HG02884 (cell line): ENCODE data around the gene POFUT2.

Source experiments
- ATAC-seq: cut with Tn5 transposase; IDR thresholded peaks from one replicate; pipeline ENCODE4 v1.9.1; 2021; ENCODE audit warnings: mild to moderate bottlenecking, moderate library complexity; ENCODE audit not compliant: unreplicated experiment

The POFUT2 gene

DNA sequence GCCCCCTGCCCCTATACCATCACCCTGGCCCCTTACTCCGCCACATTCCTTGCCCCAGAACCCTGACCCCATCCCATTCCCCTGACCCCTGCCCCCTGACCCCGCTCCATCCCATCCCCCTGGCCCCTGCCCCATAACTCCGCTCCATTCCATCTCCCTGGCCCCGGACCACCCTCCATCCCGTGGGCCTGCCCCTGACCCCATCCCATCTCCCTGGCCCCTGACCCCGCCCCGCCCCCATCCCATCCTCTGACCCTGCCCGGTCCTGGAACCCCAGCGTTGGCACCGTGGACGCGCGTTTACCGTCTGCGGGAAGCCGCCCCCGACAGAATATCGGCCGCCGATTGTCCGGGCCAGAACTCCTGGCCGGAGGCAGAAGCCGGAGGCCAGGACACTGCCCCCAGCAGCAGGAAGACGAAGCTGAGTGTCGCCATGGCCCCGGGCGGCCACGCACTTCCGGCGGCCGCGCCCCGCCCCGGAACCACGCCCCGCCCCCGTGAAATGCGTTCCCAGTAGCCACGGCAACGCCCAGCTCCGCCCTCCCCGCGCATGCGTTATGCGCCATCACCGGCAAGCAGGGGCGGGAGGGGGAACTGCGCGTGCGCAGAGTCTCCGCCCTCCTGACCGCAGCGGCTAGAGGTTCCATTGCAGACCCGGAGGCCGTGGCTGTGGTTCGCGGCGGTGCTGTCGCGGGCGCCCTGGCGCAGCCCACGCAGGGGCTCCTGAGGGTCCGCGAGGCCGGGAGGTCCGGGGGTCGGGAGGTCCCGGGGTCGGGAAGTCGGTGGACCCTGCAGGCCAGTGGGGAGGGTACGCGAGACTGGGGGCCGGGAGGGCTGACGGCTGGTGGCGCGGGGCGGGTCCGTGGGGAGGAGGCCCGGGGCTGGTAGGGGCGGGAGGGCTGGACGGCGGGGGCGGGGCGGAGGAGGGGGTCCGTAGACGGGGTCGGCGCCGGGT lies at the start of gene POFUT2:
POFUT2 (minus strand) TSS at position 458 of the 954 bp plus-strand sequence; CDS start at position 434, 24 bp downstream.
- ATAC-seq = peak; percentile 73

GRCh38 chr21:45336870-45337269 lies 49.2 kb upstream of the POFUT2 start:
- ATAC-seq = no peak

DNA sequence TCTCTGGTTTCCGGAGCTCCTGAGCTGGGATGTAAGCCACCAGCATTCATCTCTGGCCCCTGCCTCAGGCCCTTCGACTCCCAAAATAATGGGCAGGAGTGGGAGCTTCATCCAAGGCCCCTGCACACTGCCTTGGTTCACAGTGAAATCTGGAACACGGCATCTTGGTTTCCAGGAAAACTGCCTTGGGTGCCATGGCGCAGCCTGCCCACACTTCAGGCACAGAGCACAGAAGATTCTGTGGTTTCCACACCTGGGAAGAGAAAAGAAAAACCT lies 48.8 kb upstream of the POFUT2 start:
- ATAC-seq = no peak

GRCh38 chr21:45335761-45336534 lies 48.3 kb upstream of the POFUT2 start:
- no peak for ATAC-seq

- no peak for ATAC-seq
Observed at GRCh38 chr21:45335151-45335760, 47.6 kb upstream of the POFUT2 start.

GRCh38 chr21:45334591-45335081 lies 46.9 kb upstream of the POFUT2 start:
- ATAC-seq = no peak

DNA sequence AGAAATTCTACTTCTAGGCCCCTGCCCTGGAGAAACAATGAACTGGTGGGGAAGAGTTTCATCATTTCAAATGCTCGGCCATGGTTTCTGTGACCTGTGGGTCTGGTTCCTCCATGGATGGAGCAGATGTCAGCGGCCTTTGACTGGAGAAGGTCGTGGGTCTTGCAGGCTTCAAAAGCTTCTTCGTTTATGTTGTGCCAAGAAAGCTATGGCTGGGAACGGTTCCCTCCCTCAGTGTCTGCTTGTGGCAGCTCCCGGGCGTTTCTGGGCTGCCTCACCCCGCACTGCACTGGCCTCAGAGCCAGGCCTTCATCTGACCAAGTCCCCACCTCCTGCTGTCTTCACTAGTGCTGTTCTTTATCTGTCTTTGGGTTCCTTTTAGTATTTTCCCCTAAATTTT lies 46.4 kb upstream of the POFUT2 start:
- no peak for ATAC-seq

DNA sequence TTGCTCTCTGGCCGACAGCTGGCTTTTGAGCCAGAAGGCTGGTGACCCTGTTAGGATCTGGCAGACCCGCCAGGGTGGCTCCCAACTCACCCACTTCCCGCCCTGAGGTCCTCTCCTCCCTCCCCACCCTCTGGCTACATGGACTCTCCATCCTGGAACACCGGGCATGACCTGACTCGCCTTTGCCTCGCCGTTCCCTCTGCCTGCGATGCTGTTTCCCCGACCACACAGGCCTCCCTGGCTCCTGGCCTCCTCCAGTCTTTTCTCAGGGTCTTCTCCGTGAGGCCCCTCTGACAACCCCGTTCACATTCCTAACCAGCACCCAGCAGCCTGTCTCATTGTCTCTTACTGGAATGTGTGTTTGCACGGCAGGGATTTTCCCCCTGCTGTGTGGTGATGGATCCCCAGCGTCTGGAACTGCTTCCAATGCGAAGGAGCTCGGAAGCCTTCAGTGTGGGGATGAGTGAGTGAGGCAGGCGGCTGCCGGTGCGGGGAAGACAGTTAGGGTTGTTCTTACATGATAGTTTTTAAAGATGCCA lies 46.0 kb upstream of the POFUT2 start:
- ATAC-seq = no peak

- no peak for ATAC-seq
Observed at GRCh38 chr21:45332981-45333582, 45.4 kb upstream of the POFUT2 start.

GRCh38 chr21:45332415-45332814 lies 44.7 kb upstream of the POFUT2 start:
- ATAC-seq = no peak

GRCh38 chr21:45331531-45332147 lies 43.9 kb upstream of the POFUT2 start:
- ATAC-seq = no peak

- ATAC-seq = no peak
Observed at GRCh38 chr21:45330851-45331261, 43.2 kb upstream of the POFUT2 start.

DNA sequence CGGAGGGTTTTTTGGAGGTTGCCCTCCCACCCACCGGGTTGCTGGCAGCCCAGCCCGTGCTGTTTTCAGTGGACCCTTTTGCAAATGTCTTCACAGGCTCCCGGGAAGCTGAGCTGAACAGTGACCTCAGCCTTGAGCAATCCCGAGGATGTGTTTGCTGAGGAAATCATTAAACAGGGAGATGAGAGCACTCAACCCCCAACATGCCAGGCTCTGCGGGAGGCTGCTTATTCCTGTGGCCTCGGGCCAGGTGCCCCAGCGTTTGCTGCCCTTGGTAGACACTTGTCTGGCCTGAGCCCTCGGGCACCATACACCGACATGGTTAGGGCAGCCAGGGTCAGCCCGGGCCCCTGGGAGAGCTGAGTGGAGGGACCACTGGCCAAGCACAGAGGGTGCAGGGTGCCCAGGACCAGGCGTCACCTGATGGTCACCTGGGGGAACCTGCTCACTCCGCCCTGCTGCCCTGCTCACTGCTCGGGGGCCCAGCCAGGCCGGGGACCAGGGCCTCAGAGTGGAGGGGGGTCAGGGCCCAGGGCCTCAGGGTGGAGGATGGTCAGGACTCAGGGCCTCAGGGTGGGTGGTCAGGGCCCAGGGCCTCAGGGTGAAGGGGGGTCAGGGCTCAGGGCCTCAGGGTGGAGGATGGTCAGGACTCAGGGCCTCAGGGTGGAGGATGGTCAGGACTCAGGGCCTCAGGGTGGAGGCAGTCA lies 42.5 kb upstream of the POFUT2 start:
- no peak for ATAC-seq

DNA sequence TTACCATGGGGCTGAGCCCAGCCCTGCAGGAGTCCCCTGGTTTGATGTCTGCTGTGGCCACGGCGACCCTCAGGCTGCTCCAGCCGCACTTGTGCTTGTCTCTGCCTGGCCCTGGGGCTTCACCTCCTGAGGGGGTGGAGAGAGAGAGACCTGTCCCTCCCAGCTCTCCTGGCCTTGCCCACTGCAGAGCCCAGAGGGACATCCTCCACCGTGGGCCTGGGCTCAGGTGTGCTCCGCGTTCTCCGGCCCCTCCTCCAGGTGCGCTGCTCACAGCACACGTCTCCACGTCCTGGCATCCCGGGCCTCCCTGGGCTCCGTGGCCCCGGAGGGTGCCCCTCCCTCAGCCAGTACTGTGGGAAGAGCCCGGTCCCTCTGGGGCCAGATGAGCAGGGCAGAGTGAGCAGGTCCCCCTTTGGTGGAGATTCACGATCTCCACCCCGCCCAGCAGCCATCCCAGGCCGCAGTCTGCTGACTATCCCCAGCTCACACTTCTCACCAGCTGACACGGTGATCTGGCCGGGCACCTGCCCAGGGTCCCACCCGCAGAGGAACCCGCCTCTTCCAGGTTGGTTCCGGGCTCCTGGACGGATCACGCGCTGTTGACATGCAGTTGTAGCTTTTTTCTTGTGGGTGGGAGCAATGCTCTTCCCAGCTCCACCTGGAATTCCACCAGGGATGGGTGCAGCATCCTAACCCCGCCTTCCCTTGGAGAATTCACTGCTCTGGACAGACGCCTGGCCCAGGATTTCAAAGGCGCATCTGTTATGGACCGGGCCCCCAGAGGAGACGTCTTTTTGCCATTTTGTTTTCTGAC lies 41.8 kb upstream of the POFUT2 start:
- no peak for ATAC-seq

DNA sequence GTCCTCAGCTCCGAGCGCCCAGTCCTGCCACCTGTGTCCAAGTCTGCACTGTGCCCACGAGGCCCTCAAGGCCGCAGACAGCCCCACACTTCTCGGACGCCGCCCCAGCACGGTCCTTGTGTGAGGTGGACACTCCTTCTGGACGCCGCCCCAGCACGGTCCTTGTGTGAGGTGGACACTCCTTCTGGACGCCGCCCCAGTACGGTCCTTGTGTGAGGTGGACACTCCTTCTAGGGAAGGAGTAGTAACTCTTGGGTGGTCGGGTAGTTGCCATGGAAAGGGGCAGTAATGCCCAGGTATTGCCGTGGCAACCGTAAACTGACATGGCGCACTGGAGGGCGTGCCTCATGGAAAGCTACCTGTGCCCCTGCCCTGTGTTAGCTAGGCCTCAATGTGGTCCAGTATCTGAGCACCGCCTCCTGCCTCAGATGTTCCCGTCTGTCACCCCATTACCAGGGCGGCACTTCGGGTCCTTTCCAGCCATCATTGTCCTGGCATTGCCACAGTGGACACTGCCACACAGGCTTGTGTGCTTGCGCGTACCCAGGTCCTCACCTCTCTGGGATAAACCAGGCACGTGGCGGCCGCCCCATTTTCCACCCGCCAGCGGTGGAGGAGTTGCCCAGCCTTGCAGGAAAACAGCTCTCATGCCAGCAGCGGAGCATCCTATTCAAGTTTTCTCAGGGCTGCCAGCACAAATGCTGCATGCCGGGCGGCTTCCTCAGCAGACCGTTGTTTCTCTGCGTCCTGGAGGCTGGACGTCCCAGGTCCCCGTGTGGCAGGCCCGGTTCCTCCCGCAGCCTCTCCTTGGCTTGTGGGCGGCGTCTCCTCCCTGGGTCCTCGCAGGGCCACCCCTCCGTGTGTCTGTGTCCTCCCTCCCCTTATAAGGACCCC lies 40.8 kb upstream of the POFUT2 start:
- no peak for ATAC-seq

DNA sequence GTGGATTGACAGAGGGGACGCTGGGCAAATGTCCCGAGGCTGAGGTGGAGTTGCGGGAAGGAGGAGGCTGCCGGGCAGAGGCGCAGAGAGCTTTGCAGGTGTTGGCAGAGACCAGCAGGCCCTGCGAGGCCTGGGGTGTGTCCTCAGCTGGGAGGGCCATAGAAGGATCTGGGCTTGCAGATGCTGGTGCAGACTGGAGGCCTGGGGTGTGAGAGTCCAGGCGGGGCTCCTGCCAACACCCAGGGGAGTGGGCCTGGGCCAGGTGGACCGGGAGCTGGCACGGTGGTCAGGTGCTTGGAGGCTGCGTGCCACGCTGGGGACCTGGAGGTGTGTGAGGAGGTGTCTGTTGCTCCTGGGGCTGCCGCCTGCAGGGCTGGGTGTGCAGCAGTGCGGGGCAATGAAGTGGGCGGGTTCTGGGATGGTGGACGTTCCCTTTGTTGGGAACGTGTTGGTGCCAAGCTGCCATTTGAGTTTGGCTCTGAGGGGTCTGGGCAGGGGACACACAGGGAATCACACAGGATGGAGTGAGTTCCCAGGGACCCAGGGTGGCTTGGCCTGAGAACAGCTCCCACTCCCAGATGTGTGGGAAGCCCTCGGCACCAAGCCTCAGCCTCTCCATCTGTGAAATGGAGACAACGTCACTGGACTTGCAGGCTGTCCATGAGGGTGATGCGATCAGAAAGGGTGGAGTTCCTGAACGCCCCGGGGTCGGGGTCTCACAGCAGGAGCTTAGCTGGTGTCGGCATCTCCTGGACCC lies 39.9 kb upstream of the POFUT2 start:
- ATAC-seq = no peak

DNA sequence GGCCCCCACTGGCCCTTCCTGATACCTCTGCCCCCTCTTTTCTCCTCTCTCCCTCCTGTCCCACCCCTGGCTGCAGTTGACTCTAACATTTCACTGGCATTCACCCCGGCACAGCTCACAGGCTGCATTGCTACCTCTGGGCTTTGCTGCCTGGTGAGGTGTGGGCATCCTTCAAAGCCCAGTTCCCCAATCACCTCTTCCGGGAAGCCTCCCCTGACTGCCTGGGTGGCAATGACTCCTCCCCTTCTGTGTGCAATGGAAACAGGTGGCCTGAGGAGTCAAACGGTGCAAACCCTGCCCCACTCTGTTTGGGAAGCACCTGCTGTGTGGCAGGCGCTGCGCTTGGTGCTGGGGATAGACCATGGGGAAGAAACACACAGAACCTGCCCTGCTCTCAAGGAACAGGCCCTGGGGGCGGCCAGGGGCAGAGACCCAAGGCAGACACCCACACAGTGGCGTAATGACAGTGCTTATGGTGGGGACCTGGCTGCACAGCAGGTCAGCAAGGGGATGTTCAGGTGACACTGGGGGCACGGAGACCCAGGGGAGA lies 39.3 kb upstream of the POFUT2 start:
- ATAC-seq = no peak
